HepG2 (cell line): Measurements from ENCODE around the gene PRRT2. TPM values are rescaled to one million over a fixed set of nuclear protein-coding genes. Genes with fewer than 3 reads are reported as not detected.

ENCODE experiments used
- EP300 ChIP-seq, 3 experiments: sonication (generic) in 1 of 3; formaldehyde crosslinking in 1 of 3; IDR thresholded peaks; 2 replicates each; pipeline versions ENCODE4 v1.5.1 to v1.6.1; 2011 to 2020; ENCODE audit warnings: low read depth in 2 of 3, low read length in 2 of 3, borderline replicate concordance in 1 of 3, improper control_type of control experiment in 1 of 3, mild to moderate bottlenecking in 1 of 3, missing genetic modification reagents in 1 of 3, moderate library complexity in 1 of 3
- IRX3 ChIP-seq: sonication (generic); formaldehyde crosslinking; IDR thresholded peaks from 2 replicates; pipeline ENCODE4 v1.8.1; 2023; ENCODE audit warnings: mild to moderate bottlenecking, low read depth, missing genetic modification reagents, borderline replicate concordance
- MTA3 ChIP-seq: sonication (generic); formaldehyde crosslinking; IDR thresholded peaks from 2 replicates; pipeline ENCODE4 v1.4.0; 2020; ENCODE audit warnings: missing genetic modification reagents
- NR2C2 ChIP-seq: sonication (generic); formaldehyde crosslinking; IDR thresholded peaks from 2 replicates; pipeline ENCODE4 v1.4.0; 2020; ENCODE audit warnings: missing genetic modification reagents, mild to moderate bottlenecking, moderate library complexity, borderline replicate concordance
- NRL ChIP-seq: sonication (generic); formaldehyde crosslinking; IDR thresholded peaks from 2 replicates; pipeline ENCODE4 v1.5.0; 2020; ENCODE audit warnings: missing genetic modification reagents, mild to moderate bottlenecking, moderate library complexity, borderline replicate concordance
- PRDM15 ChIP-seq: sonication (generic); formaldehyde crosslinking; IDR thresholded peaks from 2 replicates; pipeline ENCODE4 v1.4.0; 2020; ENCODE audit warnings: missing genetic modification reagents
- SMARCC2 ChIP-seq: fragments of 450-650 bp; IDR thresholded peaks from 2 replicates; pipeline ENCODE4 v1.6.1; 2017; ENCODE audit warnings: antibody characterized with exemption, mild to moderate bottlenecking
- TP53 ChIP-seq: sonication (generic); formaldehyde crosslinking; conservative IDR thresholded peaks from 2 replicates; pipeline ENCODE4 v1.4.0; 2020; ENCODE audit warnings: missing genetic modification reagents
- ZNF143 ChIP-seq: sonication (generic); formaldehyde crosslinking; IDR thresholded peaks from 2 replicates; pipeline ENCODE4 v1.4.0; 2020; ENCODE audit warnings: missing genetic modification reagents
- ZNF275 ChIP-seq: sonication (generic); formaldehyde crosslinking; IDR thresholded peaks from 2 replicates; pipeline ENCODE4 v1.8.0; 2022; ENCODE audit warnings: missing genetic modification reagents, mild to moderate bottlenecking, inconsistent platforms, borderline replicate concordance
- ZNF367 ChIP-seq: sonication (generic); formaldehyde crosslinking; IDR thresholded peaks from 2 replicates; pipeline ENCODE4 v1.4.0; 2020; ENCODE audit warnings: missing genetic modification reagents, borderline replicate concordance
- ZNF772 ChIP-seq: sonication (generic); formaldehyde crosslinking; IDR thresholded peaks from 2 replicates; pipeline ENCODE4 v1.5.0; 2020; ENCODE audit warnings: mild to moderate bottlenecking, missing genetic modification reagents
- ZNF784 ChIP-seq: sonication (generic); formaldehyde crosslinking; IDR thresholded peaks from 2 replicates; pipeline ENCODE4 v1.5.1; 2020; ENCODE audit warnings: missing genetic modification reagents, mild to moderate bottlenecking, borderline replicate concordance
- polyA plus RNA-seq, 8 experiments: library from polyadenylated mRNA; depleted of rRNA in 3 of 8; stranded (reverse) in 7 of 8; unstranded in 1 of 8; fragments of >200 nt; fragmentation: Illumina TruSeq in 4 of 8; extraction: Trizol in 4 of 8; gene quantifications; 2 replicates each; pipeline versions ENCODE4 v1.2.1 to v1.2.3, GENCODE V29; 2011 to 2016; ENCODE audit warnings: low read depth in 4 of 8, missing spikeins in 1 of 8, mixed read lengths in 1 of 8; ENCODE audit not compliant: insufficient read depth in 1 of 8
- total RNA-seq, 5 experiments: library from RNA; depleted of rRNA; stranded (reverse); fragments of >200 nt; fragmentation: Illumina TruSeq; extraction: Trizol; gene quantifications; 2 replicates each; pipeline ENCODE4 v1.2.3, GENCODE V29; 2016; ENCODE audit warnings: low read depth in 1 of 5
- TF ChIP-seq, protein P1 (sequence below): sonication (generic); formaldehyde crosslinking; conservative IDR thresholded peaks from 2 replicates; pipeline ENCODE4 v1.4.0; 2020; ENCODE audit warnings: mild to moderate bottlenecking, missing genetic modification reagents, moderate library complexity
- TF ChIP-seq, protein P2 (sequence below): sonication (generic); formaldehyde crosslinking; IDR thresholded peaks from 2 replicates; pipeline ENCODE4 v1.4.0; 2020; ENCODE audit warnings: mild to moderate bottlenecking, missing genetic modification reagents, borderline replicate concordance

Gene PRRT2
- total and polyA plus RNA-seq, 2 of the 13 experiments (the other 11 are each of a cell fraction or from before 2014, with no cell fraction given): 0.51 to 1.1 TPM

DNA sequence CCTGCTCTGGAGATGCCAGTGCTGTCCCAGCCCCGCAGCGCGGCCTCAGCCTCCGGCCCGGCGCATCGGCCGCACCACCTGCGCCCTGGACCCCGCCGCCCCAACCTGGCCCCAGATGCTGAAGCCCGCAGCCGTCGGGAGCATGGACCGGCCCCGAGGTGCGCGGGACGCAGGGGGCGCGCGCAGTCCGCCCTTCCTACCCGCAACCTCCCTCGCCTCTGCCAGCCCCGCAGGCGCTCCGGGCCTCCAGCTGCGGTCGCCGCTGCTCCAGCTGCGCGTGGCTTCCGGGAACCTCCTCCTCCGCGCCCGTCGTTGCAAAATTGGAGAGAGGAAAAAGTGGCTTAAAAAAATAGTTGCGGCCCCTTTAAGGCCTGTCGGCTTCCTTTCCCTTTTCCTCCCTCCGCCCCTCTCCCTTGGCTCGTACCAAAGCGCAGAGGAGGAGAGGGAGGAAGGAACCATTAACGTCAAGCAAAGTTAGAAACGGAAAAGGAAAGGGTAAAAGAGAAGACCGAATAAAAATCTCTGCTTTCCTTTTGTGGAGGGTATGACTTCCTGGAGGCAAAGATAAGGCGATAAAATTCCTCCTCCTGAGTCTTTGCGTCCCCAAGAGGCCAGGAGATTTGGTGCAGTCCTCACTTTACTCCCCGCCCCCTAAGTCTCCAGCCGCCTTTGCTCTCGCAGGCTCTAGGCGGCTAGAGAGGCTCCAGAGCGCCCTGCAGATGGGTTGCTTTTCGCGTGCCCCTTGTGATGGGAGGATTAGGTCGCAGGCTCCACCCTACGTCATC is 51.1 kb downstream of the PRRT2 start, which contains the start of gene CDIPT (continued):
- TF ChIP-seq ZNF275 (CRISPR knock-in tag) (no peak), NRL (CRISPR knock-in tag) (no peak), EP300 (IDR thresholded peaks at IDR 0.05; ENCODE audit: low read depth in 2 of 2, low read length in 2 of 2) (peak in 1 of 2 experiments; percentile 50; a peak in 3 of 4 replicates), EP300 (CRISPR knock-in tag; IDR thresholded peaks at IDR 0.05; ENCODE audit: borderline replicate concordance) (peak; percentile 71; the same call in 1 of the 2 replicates), PRDM15 (CRISPR knock-in tag) (no peak), MTA3 (no peak), NR2C2 (CRISPR knock-in tag) (peak; percentile 44; the same call in 1 of the 2 replicates), TP53 (CRISPR knock-in tag) (no peak), ZNF784 (CRISPR knock-in tag) (no peak; the same call in 1 of the 2 replicates), SMARCC2 (no peak), ZNF143 (CRISPR knock-in tag) (peak; percentile 57; the same call in 1 of the 2 replicates), IRX3 (CRISPR knock-in tag) (no peak; the same call in 1 of the 2 replicates), ZNF772 (CRISPR knock-in tag) (0 out of 2 replicates have a peak, but pooled peaks have one; percentile 72), ZNF367 (CRISPR knock-in tag) (no peak)
- TF ChIP-seq, protein P1, sequence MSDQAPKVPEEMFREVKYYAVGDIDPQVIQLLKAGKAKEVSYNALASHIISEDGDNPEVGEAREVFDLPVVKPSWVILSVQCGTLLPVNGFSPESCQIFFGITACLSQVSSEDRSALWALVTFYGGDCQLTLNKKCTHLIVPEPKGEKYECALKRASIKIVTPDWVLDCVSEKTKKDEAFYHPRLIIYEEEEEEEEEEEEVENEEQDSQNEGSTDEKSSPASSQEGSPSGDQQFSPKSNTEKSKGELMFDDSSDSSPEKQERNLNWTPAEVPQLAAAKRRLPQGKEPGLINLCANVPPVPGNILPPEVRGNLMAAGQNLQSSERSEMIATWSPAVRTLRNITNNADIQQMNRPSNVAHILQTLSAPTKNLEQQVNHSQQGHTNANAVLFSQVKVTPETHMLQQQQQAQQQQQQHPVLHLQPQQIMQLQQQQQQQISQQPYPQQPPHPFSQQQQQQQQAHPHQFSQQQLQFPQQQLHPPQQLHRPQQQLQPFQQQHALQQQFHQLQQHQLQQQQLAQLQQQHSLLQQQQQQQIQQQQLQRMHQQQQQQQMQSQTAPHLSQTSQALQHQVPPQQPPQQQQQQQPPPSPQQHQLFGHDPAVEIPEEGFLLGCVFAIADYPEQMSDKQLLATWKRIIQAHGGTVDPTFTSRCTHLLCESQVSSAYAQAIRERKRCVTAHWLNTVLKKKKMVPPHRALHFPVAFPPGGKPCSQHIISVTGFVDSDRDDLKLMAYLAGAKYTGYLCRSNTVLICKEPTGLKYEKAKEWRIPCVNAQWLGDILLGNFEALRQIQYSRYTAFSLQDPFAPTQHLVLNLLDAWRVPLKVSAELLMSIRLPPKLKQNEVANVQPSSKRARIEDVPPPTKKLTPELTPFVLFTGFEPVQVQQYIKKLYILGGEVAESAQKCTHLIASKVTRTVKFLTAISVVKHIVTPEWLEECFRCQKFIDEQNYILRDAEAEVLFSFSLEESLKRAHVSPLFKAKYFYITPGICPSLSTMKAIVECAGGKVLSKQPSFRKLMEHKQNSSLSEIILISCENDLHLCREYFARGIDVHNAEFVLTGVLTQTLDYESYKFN (CRISPR knock-in tag): peak; percentile 43; the same call in 1 of the 2 replicates
- TF ChIP-seq, protein P2, sequence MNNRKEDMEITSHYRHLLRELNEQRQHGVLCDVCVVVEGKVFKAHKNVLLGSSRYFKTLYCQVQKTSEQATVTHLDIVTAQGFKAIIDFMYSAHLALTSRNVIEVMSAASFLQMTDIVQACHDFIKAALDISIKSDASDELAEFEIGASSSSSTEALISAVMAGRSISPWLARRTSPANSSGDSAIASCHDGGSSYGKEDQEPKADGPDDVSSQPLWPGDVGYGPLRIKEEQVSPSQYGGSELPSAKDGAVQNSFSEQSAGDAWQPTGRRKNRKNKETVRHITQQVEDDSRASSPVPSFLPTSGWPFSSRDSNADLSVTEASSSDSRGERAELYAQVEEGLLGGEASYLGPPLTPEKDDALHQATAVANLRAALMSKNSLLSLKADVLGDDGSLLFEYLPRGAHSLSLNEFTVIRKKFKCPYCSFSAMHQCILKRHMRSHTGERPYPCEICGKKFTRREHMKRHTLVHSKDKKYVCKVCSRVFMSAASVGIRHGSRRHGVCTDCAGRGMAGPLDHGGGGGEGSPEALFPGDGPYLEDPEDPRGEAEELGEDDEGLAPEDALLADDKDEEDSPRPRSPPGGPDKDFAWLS: no peak
